ENCODE results near the gene KRT14.
A peak's percentile ranks its signal among the peaks of the same experiment; 100 is the strongest.
"Not testable (repeated sequence)": the region's sequence is repeated elsewhere in the genome, so short reads cannot be mapped to it uniquely, and the experiment has no call there.

KRT14 gene

DNA sequence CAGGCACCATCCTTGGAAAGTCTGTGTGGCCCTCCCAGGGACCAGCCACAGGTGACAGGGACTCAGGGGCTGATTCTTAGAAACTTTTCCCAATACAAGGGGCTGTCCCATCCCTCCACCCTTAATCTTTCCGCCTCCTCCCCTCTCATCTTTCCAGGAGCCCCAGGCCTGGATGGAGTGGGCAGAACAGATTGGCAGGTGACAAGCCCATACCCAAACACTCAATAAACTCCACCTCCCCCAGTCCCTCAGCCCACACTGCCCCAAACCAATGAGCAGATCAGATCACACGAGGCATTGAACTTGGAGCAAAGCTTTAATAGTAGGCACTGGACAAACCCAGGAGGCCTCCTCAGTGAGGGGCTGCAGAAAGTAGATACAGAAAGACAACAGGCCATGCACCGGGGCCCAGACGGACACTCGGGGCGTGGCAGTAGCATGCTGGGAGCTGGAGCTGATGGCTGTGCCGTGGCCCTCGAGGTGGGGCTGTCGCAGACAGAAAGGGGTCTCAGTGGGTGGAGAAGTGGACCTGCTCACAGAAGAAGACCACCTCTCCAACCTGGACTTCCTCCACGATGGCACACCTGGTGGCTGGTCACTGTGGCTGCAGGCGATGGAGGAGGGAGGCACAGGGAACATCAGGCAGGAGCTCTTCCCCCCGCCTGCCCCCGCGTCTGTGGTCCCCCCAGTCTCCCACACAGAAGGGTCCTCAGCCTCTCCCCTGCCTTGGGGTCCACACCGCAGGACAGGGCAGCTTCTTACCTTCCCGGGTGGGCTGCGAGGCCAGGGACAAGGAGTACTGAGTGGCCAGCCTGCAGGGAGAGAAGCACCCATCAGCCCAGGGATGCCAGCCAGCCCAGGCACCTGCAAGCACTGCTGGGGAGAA lies 39.6 kb upstream of the KRT14 start:
- not testable (repeated sequence) for DNase-seq, H3K4me1 Mint-ChIP-seq, H3K9me3 Mint-ChIP-seq, H3K27me3 Mint-ChIP-seq, H3K4me3 Mint-ChIP-seq, ATAC-seq
- H3K27ac Mint-ChIP-seq, result peak overlapping the region in 1 of 2 donors; percentile 38

GRCh38 chr17:41625602-41626001 lies 38.9 kb upstream of the KRT14 start:
- no peak for DNase-seq
- Mint-ChIP-seq H3K4me1 (no peaks in the 10 kb centered on the region), H3K9me3 (no peaks in the 10 kb centered on the region)

DNA sequence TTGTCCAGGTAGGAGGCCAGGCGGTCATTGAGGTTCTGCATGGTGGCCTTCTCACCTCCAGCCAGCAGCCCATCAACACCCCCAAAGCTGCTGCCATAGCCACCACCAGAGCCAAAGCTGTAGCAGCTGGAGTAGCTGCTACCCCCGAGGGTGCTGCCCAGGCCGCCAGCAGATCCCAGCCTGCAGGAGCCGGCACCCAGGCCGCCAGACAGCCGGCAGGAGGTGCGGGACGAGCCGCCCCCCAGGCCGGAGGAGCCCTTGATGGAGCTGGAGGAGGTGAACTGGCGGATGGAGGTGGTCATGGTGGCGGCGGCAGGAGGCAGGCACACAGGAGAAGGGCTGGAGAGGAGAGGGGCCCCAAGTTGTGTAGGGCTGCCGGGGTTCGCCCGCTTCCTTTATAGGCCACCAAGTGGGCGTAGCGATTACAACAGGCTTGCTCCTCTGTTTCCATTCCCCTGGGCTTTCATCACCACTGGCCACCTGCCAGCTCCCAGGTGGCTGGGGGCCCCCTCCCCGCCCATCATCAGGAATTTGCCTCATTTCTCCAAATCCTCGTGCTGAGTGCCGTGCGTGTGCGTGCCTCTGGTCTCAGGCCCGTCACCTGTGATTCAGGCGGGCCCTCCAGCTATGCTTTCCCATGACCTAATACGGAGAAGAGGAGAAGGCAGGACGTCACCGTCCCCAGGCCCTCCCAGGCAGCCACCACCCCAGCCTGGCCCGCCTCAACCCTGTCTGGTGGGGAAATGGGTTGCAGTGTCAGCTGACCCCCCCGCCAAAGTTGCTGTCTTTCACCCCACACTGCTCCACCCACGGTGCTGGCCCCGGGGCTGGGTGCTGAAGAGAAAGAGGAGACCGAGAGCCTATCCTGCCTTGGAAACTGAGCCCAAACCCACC lies 37.8 kb upstream of the KRT14 start, which contains the start of gene KRT17:
KRT17 (minus strand) TSS at position 368 of the 894 bp plus-strand sequence; CDS start at position 302, 66 bp downstream.
- Mint-ChIP-seq H3K4me1 (no peaks in the 10 kb centered on the region), H3K27ac (peak within 1 kb of the TSS; percentile 17 to 68), H3K27me3 (no peaks in the 10 kb centered on the region), H3K4me3 (no peak within 1 kb of the TSS), H3K9me3 (no peaks in the 10 kb centered on the region)
- ATAC-seq (no peak), DNase-seq (no peak)

More at GRCh38 chr17:41625602-41626001, 38.9 kb upstream of the KRT14 start:
- Mint-ChIP-seq H3K27me3 (no peaks in the 10 kb centered on the region), H3K27ac (peak overlapping the region in 1 of 2 donors; percentile 38), H3K4me3 (no peak overlapping the region)
- ATAC-seq, result no peak

DNA sequence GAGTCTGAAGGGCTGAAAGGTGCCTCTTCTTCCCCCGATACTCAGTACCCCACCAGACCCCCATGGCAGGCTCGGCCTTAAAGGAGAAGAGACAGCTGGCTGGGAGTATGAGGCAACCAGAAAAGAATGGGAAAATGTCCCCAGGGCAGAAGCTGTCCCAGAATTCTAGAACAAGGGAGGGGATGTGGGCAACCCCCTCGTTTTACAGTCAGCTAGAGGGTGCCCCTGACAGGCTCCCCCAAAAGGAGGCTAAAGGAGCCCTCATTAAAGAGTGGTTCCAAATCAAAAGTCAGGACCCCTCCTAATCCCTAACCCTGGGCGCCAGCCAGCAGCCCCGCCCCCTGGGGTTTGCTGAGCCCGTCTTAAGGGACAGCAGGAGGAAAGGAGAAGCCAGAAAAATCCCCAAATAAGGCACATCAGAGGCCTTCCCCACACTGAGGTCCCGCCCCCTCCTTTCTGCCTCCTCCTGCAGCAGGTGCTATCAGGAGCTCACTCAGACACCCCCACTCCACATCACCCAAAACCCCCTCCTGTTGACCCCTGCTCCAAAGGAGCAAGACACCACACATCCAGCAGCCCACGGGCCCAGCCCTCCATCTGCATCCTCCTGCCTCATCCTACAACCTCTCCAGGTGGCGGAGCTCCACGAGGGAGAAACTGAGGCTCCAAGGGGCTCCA lies 36.6 kb upstream of the KRT14 start:
- H3K4me1 Mint-ChIP-seq, ATAC-seq, H3K9me3 Mint-ChIP-seq, H3K27me3 Mint-ChIP-seq, H3K4me3 Mint-ChIP-seq, DNase-seq: not testable (repeated sequence)
- H3K27ac Mint-ChIP-seq, result peak overlapping the region; percentile 17 to 68

- not testable (repeated sequence) for H3K9me3 Mint-ChIP-seq, H3K27me3 Mint-ChIP-seq, ATAC-seq, H3K4me1 Mint-ChIP-seq, H3K4me3 Mint-ChIP-seq, DNase-seq
- H3K27ac Mint-ChIP-seq, result peak overlapping the region in 1 of 2 donors; percentile 85
Observed at GRCh38 chr17:41622340-41623183, 35.9 kb upstream of the KRT14 start.

DNA sequence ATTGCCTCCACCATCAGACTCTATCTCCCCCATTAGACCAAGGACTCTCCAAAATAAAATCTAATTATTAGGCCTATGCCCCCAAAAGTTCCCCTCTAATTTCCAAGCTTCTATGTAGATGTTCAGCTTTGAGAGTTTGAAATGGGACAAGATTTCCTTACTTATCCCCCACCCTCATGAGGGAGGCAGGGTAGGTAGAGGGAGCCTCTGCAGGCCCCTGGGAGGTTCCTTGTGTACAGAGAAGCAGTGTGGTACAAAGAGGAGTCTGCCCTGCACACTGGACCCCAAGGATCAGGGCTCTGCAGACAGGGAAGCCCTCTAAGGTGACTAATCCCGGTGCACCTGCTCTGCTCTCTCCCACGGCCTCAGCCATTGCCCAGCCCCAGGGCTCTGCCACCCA lies 35.2 kb upstream of the KRT14 start:
- DNase-seq, result no peak
- Mint-ChIP-seq H3K4me3 (no peak overlapping the region), H3K9me3 (no peaks in the 10 kb centered on the region), H3K27me3 (no peaks in the 10 kb centered on the region), H3K27ac (peak overlapping the region in 1 of 2 donors; percentile 41), H3K4me1 (no peaks in the 10 kb centered on the region)
- no peak for ATAC-seq

GRCh38 chr17:41621435-41621817 lies 34.7 kb upstream of the KRT14 start:
- not testable (repeated sequence) for H3K4me3 Mint-ChIP-seq, H3K4me1 Mint-ChIP-seq, H3K27ac Mint-ChIP-seq, H3K9me3 Mint-ChIP-seq, ATAC-seq, DNase-seq, H3K27me3 Mint-ChIP-seq

DNA sequence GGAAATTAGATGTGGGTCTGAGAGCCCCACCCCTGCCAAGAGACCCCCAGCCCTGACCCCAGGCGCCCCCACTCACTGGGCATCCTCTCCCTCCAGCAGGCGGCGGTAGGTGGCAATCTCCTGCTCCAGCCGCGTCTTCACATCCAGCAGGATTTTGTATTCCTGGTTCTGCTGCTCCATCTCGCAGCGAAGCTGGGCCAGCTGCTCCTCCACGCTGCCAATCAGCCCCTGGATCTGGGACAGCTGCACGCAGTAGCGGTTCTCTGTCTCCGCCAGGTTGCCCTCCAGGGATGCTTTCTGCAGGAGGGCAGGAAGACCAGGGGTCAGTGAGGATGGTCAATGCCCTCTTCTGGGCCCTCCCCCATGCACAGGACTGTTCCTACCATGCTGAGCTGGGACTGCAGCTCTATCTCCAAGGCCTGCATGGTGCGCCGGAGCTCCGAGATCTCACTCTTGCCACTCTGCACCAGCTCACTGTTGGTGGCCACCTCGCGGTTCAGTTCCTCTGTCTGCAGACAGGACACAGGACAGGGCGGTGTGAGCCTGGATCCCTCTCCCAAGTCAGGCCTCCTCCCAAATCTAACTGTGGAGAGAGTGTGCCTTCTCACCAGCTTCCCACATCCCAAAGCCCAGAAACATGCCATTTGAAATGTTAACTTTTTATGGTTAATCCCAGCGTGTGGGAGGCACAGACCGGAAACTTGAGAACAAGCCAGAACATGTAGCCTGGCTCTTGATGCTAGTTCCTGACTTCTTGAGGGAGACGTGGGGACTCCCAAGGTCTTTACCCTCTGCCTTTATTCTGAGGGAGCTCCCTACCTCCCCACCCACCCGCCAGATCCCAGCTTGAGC lies 34.1 kb upstream of the KRT14 start:
- Mint-ChIP-seq H3K27ac (no peak overlapping the region), H3K4me1 (no peaks in the 10 kb centered on the region), H3K27me3 (no peaks in the 10 kb centered on the region), H3K4me3 (no peak overlapping the region), H3K9me3 (no peaks in the 10 kb centered on the region)
- no peak for DNase-seq
- no peak for ATAC-seq

DNA sequence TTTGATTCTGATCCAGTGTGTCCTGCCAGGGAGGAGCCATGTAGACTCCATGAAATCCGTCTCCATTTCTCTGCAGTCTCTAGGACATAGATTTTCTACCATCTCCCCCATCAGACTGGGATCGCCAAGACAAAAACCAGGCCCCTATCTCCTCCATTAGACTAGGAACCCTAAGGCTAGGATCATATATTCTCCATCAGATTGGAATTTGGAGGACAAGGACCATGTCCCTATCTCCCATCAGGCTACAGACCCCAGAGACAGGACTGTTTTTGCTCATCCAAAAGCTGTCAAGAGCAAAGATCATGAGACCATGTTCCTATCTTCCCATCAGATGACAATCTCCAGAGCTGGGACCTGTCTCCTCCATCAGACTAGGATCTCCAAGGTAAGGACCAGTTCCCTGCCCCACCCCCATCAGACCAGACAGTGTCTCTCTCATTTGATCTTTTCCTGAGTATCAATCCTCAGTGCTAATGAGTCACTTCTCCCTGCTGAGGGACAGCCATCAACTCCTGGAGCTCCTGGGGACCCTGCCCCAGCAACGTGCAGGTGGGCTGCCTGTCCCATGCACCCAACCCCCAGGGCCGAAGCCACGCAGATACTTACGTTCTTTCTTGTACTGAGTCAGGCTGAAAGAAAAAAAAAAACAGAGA lies 33.4 kb upstream of the KRT14 start:
- not testable (repeated sequence) for H3K27me3 Mint-ChIP-seq, ATAC-seq, H3K9me3 Mint-ChIP-seq, H3K4me1 Mint-ChIP-seq, H3K4me3 Mint-ChIP-seq, DNase-seq
- peak overlapping the region; percentile 38 to 79 for H3K27ac Mint-ChIP-seq

GRCh38 chr17:41619036-41619926 lies 32.6 kb upstream of the KRT14 start:
- DNase-seq, result no peak
- ATAC-seq, result no peak
- Mint-ChIP-seq H3K4me1 (no peaks in the 10 kb centered on the region), H3K27me3 (no peaks in the 10 kb centered on the region), H3K4me3 (no peak overlapping the region), H3K27ac (peak overlapping the region in 1 of 2 donors; percentile 79), H3K9me3 (no peaks in the 10 kb centered on the region)

GRCh38 chr17:41618341-41619035 lies 31.8 kb upstream of the KRT14 start:
- H3K4me3 Mint-ChIP-seq, result no peak overlapping the region
- H3K9me3 Mint-ChIP-seq, result no peaks in the 10 kb centered on the region
- no peaks in the 10 kb centered on the region for H3K4me1 Mint-ChIP-seq
- no peak for DNase-seq
- no peak overlapping the region for H3K27ac Mint-ChIP-seq
- peaks cover 6% of the 10 kb centered on the region for H3K27me3 Mint-ChIP-seq
- no peak for ATAC-seq

GRCh38 chr17:41617698-41618097 lies 31.0 kb upstream of the KRT14 start:
- H3K27me3 Mint-ChIP-seq, result peaks cover 10% of the 10 kb centered on the region
- no peak overlapping the region for H3K4me3 Mint-ChIP-seq
- no peak overlapping the region for H3K27ac Mint-ChIP-seq

More at GRCh38 chr17:41617698-41618097, 31.0 kb upstream of the KRT14 start:
- DNase-seq, result no peak
- Mint-ChIP-seq H3K4me1 (no peaks in the 10 kb centered on the region), H3K9me3 (no peaks in the 10 kb centered on the region)
- ATAC-seq, result no peak
